Measurements from ENCODE around the gene DZANK1. TPM values are rescaled to one million over a fixed set of nuclear protein-coding genes. Genes with fewer than 3 reads are reported as not detected.

Gene DZANK1
- polyA plus RNA-seq, 1 of the 3 experiments (the other 2 are of a cell fraction) = 3.3 TPM

DNA sequence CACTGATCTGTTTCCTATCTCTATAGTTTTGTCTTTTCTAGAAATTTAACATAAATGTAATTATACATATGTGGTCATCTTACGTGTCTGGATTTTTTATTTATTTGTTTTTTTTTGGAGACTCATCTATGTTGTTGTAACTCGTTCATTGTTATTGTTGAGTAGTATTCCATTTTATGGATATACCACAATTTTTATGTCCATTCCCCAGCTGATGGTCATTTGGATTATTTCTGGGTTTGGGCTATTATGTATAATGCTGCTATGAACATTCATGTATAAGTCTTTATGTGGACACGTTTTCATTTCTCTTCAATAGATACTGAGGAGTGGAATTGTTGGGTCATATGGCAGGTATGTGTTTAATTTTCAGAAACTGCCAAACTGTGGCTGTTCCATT, 10.2 kb downstream of the DZANK1 start:
- Histone ChIP-seq H3K4me3 (ENCODE audit: low read depth in 2 of 2, low read length in 1 of 2) (no peak overlapping the region), H3K9ac (no peak overlapping the region), H3F3A (replicated peaks; ENCODE audit: insufficient read depth) (no peaks in the 10 kb centered on the region), H3K4me2 (no peak overlapping the region), H3K36me3 (replicated peaks in 1 of 2; ENCODE audit: control insufficient read depth in 1 of 2, insufficient read depth in 2 of 2, low read length in 1 of 2) (no peaks in the 10 kb centered on the region), H2AFZ (ENCODE audit: low read depth) (no peak overlapping the region), H3K9me2 (no peaks in the 10 kb centered on the region), H3K27ac (ENCODE audit: low read depth in 2 of 2, low read length in 1 of 2) (no peak overlapping the region), H3K4me1 (ENCODE audit: control insufficient read depth in 1 of 2, insufficient read depth in 2 of 2, low read depth in 1 of 2, low read length in 1 of 2) (no peaks in the 10 kb centered on the region), H3K79me2 (ENCODE audit: insufficient read depth) (no peaks in the 10 kb centered on the region), H3K9me3 (no peaks in the 10 kb centered on the region), H3K27me3 (ENCODE audit: insufficient read depth) (no peaks in the 10 kb centered on the region), H4K20me1 (ENCODE audit: insufficient read depth) (no peaks in the 10 kb centered on the region)
- POLR2A ChIA-PET = no interaction called here
- TF ChIP-seq RCOR1 (IDR thresholded peaks at IDR 0.05; ENCODE audit: low read length) = no peak
- no peak for TF ChIP-seq TCF12 (IDR thresholded peaks at IDR 0.05)
- no peak for TF ChIP-seq FOSL2 (IDR thresholded peaks at IDR 0.05; ENCODE audit: borderline replicate concordance, low read depth)
- TF ChIP-seq EZH2phosphoT487 (IDR thresholded peaks at IDR 0.05; ENCODE audit: borderline replicate concordance, low read depth) = no peak
- TF ChIP-seq, protein P1, sequence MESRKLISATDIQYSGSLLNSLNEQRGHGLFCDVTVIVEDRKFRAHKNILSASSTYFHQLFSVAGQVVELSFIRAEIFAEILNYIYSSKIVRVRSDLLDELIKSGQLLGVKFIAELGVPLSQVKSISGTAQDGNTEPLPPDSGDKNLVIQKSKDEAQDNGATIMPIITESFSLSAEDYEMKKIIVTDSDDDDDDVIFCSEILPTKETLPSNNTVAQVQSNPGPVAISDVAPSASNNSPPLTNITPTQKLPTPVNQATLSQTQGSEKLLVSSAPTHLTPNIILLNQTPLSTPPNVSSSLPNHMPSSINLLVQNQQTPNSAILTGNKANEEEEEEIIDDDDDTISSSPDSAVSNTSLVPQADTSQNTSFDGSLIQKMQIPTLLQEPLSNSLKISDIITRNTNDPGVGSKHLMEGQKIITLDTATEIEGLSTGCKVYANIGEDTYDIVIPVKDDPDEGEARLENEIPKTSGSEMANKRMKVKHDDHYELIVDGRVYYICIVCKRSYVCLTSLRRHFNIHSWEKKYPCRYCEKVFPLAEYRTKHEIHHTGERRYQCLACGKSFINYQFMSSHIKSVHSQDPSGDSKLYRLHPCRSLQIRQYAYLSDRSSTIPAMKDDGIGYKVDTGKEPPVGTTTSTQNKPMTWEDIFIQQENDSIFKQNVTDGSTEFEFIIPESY (IDR thresholded peaks at IDR 0.05; ENCODE audit: borderline replicate concordance, low read depth) = no peak
- no peak for TF ChIP-seq YY1 (IDR thresholded peaks at IDR 0.05; ENCODE audit: low read depth)
- TF ChIP-seq RXRA (IDR thresholded peaks at IDR 0.05; ENCODE audit: borderline replicate concordance, low read depth) = no peak
- TF ChIP-seq, protein P2, sequence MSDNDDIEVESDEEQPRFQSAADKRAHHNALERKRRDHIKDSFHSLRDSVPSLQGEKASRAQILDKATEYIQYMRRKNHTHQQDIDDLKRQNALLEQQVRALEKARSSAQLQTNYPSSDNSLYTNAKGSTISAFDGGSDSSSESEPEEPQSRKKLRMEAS (IDR thresholded peaks at IDR 0.05; ENCODE audit: low read depth) = no peak
- no peak for TF ChIP-seq ELF1 (IDR thresholded peaks at IDR 0.05)
- TF ChIP-seq, protein P3, sequence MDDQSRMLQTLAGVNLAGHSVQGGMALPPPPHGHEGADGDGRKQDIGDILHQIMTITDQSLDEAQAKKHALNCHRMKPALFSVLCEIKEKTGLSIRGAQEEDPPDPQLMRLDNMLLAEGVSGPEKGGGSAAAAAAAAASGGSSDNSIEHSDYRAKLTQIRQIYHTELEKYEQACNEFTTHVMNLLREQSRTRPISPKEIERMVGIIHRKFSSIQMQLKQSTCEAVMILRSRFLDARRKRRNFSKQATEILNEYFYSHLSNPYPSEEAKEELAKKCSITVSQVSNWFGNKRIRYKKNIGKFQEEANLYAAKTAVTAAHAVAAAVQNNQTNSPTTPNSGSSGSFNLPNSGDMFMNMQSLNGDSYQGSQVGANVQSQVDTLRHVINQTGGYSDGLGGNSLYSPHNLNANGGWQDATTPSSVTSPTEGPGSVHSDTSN (IDR thresholded peaks at IDR 0.05) = no peak
- no peak for TF ChIP-seq CHD2 (IDR thresholded peaks at IDR 0.05; ENCODE audit: low read length, partially characterized antibody)
- no peak for DNase-seq
- WGBS (ENCODE audit: low lambda C conversion rate) = 81% methylated on average over 3 of the region's 3 CpGs
- CTCF ChIA-PET = no interaction called here

DNA sequence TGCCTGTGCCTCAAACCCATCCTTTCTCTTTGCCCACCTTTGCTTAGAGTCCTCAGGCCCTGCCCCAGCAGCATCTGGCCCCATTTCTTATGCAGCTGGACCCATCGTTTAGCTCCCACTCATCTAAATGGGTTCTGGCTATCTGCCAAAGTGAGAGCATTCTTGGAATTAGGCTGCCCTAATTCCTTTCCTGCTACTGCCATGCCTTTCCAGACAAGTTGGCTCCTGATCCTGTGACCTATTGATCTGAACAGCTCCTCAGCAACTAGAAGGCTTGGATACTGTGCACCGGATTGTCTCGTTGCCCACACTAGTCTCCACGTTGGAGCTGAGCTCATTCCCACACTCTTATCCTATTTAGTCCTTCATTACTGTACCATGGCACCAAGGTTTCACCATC, 22.9 kb downstream of the DZANK1 start:
- 67% methylated on average over 4 of the region's 4 CpGs for WGBS (ENCODE audit: low lambda C conversion rate)
- TF ChIP-seq RFX5 (IDR thresholded peaks at IDR 0.05; ENCODE audit: low read length) (no peak), NFIC (IDR thresholded peaks at IDR 0.05; ENCODE audit: borderline replicate concordance) (peak; percentile 31; the same call in 1 of the 2 replicates)
- Histone ChIP-seq H3K9me2 (no peaks in the 10 kb centered on the region), H3K9me3 (no peaks in the 10 kb centered on the region), H3K4me2 (no peak overlapping the region), H3F3A (replicated peaks; ENCODE audit: insufficient read depth) (no peaks in the 10 kb centered on the region), H3K9ac (no peak overlapping the region), H4K20me1 (ENCODE audit: insufficient read depth) (no peaks in the 10 kb centered on the region), H3K36me3 (replicated peaks in 1 of 2; ENCODE audit: control insufficient read depth in 1 of 2, insufficient read depth in 2 of 2, low read length in 1 of 2) (peaks cover 0 to 7% of the 10 kb centered on the region in 2 experiments), H3K79me2 (ENCODE audit: insufficient read depth) (no peaks in the 10 kb centered on the region), H3K4me1 (ENCODE audit: control insufficient read depth in 1 of 2, insufficient read depth in 2 of 2, low read depth in 1 of 2, low read length in 1 of 2) (peaks cover 4 to 7% of the 10 kb centered on the region in 2 experiments; a peak in 2 of 4 replicates), H2AFZ (ENCODE audit: low read depth) (no peak overlapping the region), H3K27ac (ENCODE audit: low read depth in 2 of 2, low read length in 1 of 2) (no peak overlapping the region), H3K27me3 (ENCODE audit: insufficient read depth) (no peaks in the 10 kb centered on the region), H3K4me3 (ENCODE audit: low read depth in 2 of 2, low read length in 1 of 2) (no peak overlapping the region)
- CTCF ChIA-PET = no interaction called here
- POLR2A ChIA-PET = no interaction called here
- DNase-seq = peak; percentile 13

All from SK-N-SH (cell line).